HCT116 (cell line): ENCODE data around the gene UCN2.

Experiments
- POLR2A ChIP-seq: IDR thresholded peaks from 2 replicates; pipeline ENCODE4 v1.7.0; 2011; ENCODE audit warnings: borderline replicate concordance; ENCODE audit not compliant: insufficient read depth, insufficient read length; ENCODE audit errors: extremely low read depth
- TF ChIP-seq, protein P1 (sequence below), 3 experiments: fragments of 200-600 bp in 1 of 3; sonication (generic) in 1 of 3; IDR thresholded peaks in 2 of 3; conservative IDR thresholded peaks in 1 of 3; 2 replicates each; pipeline ENCODE4 v1.5.1; 2012 to 2017; ENCODE audit warnings: low read depth in 2 of 3, low read length in 2 of 3, antibody characterized with exemption in 1 of 3, borderline replicate concordance in 1 of 3, control low read depth in 1 of 3, mild to moderate bottlenecking in 1 of 3, mixed read lengths in 1 of 3, mixed run types in 1 of 3, moderate library complexity in 1 of 3; ENCODE audit not compliant: insufficient read depth in 1 of 3

GRCh38 chr3:48518638-48519276, 44.8 kb downstream of the UCN2 start:
- no peak for TF ChIP-seq POLR2A
- TF ChIP-seq, protein P1, sequence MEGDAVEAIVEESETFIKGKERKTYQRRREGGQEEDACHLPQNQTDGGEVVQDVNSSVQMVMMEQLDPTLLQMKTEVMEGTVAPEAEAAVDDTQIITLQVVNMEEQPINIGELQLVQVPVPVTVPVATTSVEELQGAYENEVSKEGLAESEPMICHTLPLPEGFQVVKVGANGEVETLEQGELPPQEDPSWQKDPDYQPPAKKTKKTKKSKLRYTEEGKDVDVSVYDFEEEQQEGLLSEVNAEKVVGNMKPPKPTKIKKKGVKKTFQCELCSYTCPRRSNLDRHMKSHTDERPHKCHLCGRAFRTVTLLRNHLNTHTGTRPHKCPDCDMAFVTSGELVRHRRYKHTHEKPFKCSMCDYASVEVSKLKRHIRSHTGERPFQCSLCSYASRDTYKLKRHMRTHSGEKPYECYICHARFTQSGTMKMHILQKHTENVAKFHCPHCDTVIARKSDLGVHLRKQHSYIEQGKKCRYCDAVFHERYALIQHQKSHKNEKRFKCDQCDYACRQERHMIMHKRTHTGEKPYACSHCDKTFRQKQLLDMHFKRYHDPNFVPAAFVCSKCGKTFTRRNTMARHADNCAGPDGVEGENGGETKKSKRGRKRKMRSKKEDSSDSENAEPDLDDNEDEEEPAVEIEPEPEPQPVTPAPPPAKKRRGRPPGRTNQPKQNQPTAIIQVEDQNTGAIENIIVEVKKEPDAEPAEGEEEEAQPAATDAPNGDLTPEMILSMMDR (IDR thresholded peaks at IDR 0.05 in 2 of 3, conservative IDR thresholded peaks at IDR 0.05 in 1 of 3; ENCODE audit: borderline replicate concordance in 1 of 3, insufficient read depth in 1 of 3, low read depth in 2 of 3, low read length in 2 of 3), result no peak
